ENCODE results near the gene EAPP. TPM values are rescaled to one million over a fixed set of nuclear protein-coding genes. Genes with fewer than 3 reads are reported as not detected.
"Not testable (repeated sequence)": the region's sequence is repeated elsewhere in the genome, so short reads cannot be mapped to it uniquely, and the experiment has no call there.

Gene EAPP
- 10 to 100 TPM; 53.4 to 54.8 TPM for total RNA-seq

GRCh38 chr14:34539407-34540180 lies at the start of gene EAPP:
Gene EAPP, minus strand, starts transcription at chr14:34539701. Its CDS starts 73 bp downstream, at chr14:34539628.
- peak within 1 kb of the TSS; percentile 100 for H3K4me3 Mint-ChIP-seq
- H3K27ac Mint-ChIP-seq = peak within 1 kb of the TSS; percentile 99
- ATAC-seq (replicated peaks in 1 of 2) (peak; percentile 99 to 100), DNase-seq (peak; percentile 96 to 97)
- H3K36me3 Mint-ChIP-seq (ENCODE audit: insufficient read depth in 2 of 2) = peaks cover 4% of the 10 kb centered on the region in 2 donors
- no peaks in the 10 kb centered on the region for H3K27me3 Mint-ChIP-seq (ENCODE audit: low read depth)
- peaks cover 0 to 3% of the 10 kb centered on the region in 2 donors for H3K9me3 Mint-ChIP-seq
- peaks cover 50% of the 10 kb centered on the region for H3K4me1 Mint-ChIP-seq (ENCODE audit: low read depth)

- Mint-ChIP-seq H3K27ac (no peak overlapping the region), H3K27me3 (ENCODE audit: low read depth) (no peaks in the 10 kb centered on the region), H3K36me3 (ENCODE audit: insufficient read depth in 2 of 2) (peaks cover 1 to 22% of the 10 kb centered on the region in 2 donors), H3K4me3 (no peak overlapping the region), H3K4me1 (ENCODE audit: low read depth) (no peaks in the 10 kb centered on the region), H3K9me3 (no peaks in the 10 kb centered on the region)
- no peak for ATAC-seq (replicated peaks in 1 of 2)
- no peak for DNase-seq
Observed at GRCh38 chr14:34583525-34583924, 44.0 kb upstream of the EAPP start.

- no peaks in the 10 kb centered on the region for H3K27me3 Mint-ChIP-seq (ENCODE audit: low read depth)
- DNase-seq (no peak), ATAC-seq (replicated peaks in 1 of 2) (no peak)
- no peak overlapping the region for H3K27ac Mint-ChIP-seq
- peaks cover 2 to 16% of the 10 kb centered on the region in 2 donors for H3K36me3 Mint-ChIP-seq (ENCODE audit: insufficient read depth in 2 of 2)
- H3K4me3 Mint-ChIP-seq = no peak overlapping the region
- H3K9me3 Mint-ChIP-seq = no peaks in the 10 kb centered on the region
- H3K4me1 Mint-ChIP-seq (ENCODE audit: low read depth) = no peaks in the 10 kb centered on the region
Observed at GRCh38 chr14:34582117-34582680, 42.7 kb upstream of the EAPP start.

- Mint-ChIP-seq H3K9me3 (no peaks in the 10 kb centered on the region), H3K4me1 (ENCODE audit: low read depth) (no peaks in the 10 kb centered on the region), H3K36me3 (ENCODE audit: insufficient read depth in 2 of 2) (peaks cover 4 to 15% of the 10 kb centered on the region in 2 donors), H3K27ac (no peak overlapping the region), H3K4me3 (no peak overlapping the region), H3K27me3 (ENCODE audit: low read depth) (no peaks in the 10 kb centered on the region)
- ATAC-seq (replicated peaks in 1 of 2) (no peak), DNase-seq (no peak)
Observed at GRCh38 chr14:34580381-34580780, 40.9 kb upstream of the EAPP start.

- Mint-ChIP-seq H3K4me1 (ENCODE audit: low read depth) (no peaks in the 10 kb centered on the region), H3K4me3 (no peak overlapping the region), H3K27me3 (ENCODE audit: low read depth) (no peaks in the 10 kb centered on the region), H3K27ac (no peak overlapping the region), H3K9me3 (no peaks in the 10 kb centered on the region), H3K36me3 (ENCODE audit: insufficient read depth in 2 of 2) (peaks cover 2 to 22% of the 10 kb centered on the region in 2 donors)
- DNase-seq = no peak
- no peak for ATAC-seq (replicated peaks in 1 of 2)
Observed at GRCh38 chr14:34571771-34572170, 32.3 kb upstream of the EAPP start.

- H3K27me3 Mint-ChIP-seq (ENCODE audit: low read depth) = no peaks in the 10 kb centered on the region
- no peak overlapping the region for H3K4me3 Mint-ChIP-seq
- no peaks in the 10 kb centered on the region for H3K9me3 Mint-ChIP-seq
- DNase-seq = no peak
- no peaks in the 10 kb centered on the region for H3K4me1 Mint-ChIP-seq (ENCODE audit: low read depth)
- peaks cover 0 to 22% of the 10 kb centered on the region in 2 donors for H3K36me3 Mint-ChIP-seq (ENCODE audit: insufficient read depth in 2 of 2)
- H3K27ac Mint-ChIP-seq = no peak overlapping the region
- no peak for ATAC-seq (replicated peaks in 1 of 2)
Observed at GRCh38 chr14:34569750-34570149, 30.2 kb upstream of the EAPP start.

GRCh38 chr14:34568803-34569202 lies 29.3 kb upstream of the EAPP start:
- DNase-seq (no peak), ATAC-seq (replicated peaks in 1 of 2) (no peak)
- H3K9me3 Mint-ChIP-seq = no peaks in the 10 kb centered on the region
- H3K27me3 Mint-ChIP-seq (ENCODE audit: low read depth) = no peaks in the 10 kb centered on the region
- peak overlapping the region; percentile 68 for H3K27ac Mint-ChIP-seq
- no peaks in the 10 kb centered on the region for H3K4me1 Mint-ChIP-seq (ENCODE audit: low read depth)
- no peak overlapping the region for H3K4me3 Mint-ChIP-seq
- H3K36me3 Mint-ChIP-seq (ENCODE audit: insufficient read depth in 2 of 2) = peaks cover 0 to 22% of the 10 kb centered on the region in 2 donors

- Mint-ChIP-seq H3K36me3 (ENCODE audit: insufficient read depth in 2 of 2) (peaks cover 0 to 9% of the 10 kb centered on the region in 2 donors), H3K4me1 (ENCODE audit: low read depth) (no peaks in the 10 kb centered on the region), H3K4me3 (no peak overlapping the region), H3K9me3 (no peaks in the 10 kb centered on the region), H3K27me3 (ENCODE audit: low read depth) (no peaks in the 10 kb centered on the region), H3K27ac (no peak overlapping the region)
- ATAC-seq (replicated peaks in 1 of 2) (no peak), DNase-seq (no peak)
Observed at GRCh38 chr14:34562776-34563150, 23.3 kb upstream of the EAPP start.

GRCh38 chr14:34562037-34562775 lies 22.7 kb upstream of the EAPP start:
- DNase-seq; H3K9me3 Mint-ChIP-seq; ATAC-seq (replicated peaks in 1 of 2); H3K36me3 Mint-ChIP-seq (ENCODE audit: insufficient read depth in 2 of 2); H3K27me3 Mint-ChIP-seq (ENCODE audit: low read depth); H3K4me1 Mint-ChIP-seq (ENCODE audit: low read depth); H3K27ac Mint-ChIP-seq; H3K4me3 Mint-ChIP-seq: not testable (repeated sequence)

- peaks cover 17% of the 10 kb centered on the region for H3K4me1 Mint-ChIP-seq (ENCODE audit: low read depth)
- not testable (repeated sequence) for H3K9me3 Mint-ChIP-seq; H3K27ac Mint-ChIP-seq; H3K27me3 Mint-ChIP-seq (ENCODE audit: low read depth); DNase-seq; H3K4me3 Mint-ChIP-seq; H3K36me3 Mint-ChIP-seq (ENCODE audit: insufficient read depth in 2 of 2)
- peak; percentile 34 to 36 for ATAC-seq (replicated peaks in 1 of 2)
Observed at GRCh38 chr14:34556498-34556829, 17.0 kb upstream of the EAPP start.

GRCh38 chr14:34555583-34556497 lies 16.3 kb upstream of the EAPP start:
- ATAC-seq (replicated peaks in 1 of 2) = peak; percentile 69 to 70
- H3K4me3 Mint-ChIP-seq; H3K27me3 Mint-ChIP-seq (ENCODE audit: low read depth); DNase-seq; H3K9me3 Mint-ChIP-seq; H3K27ac Mint-ChIP-seq; H3K36me3 Mint-ChIP-seq (ENCODE audit: insufficient read depth in 2 of 2): not testable (repeated sequence)
- H3K4me1 Mint-ChIP-seq (ENCODE audit: low read depth) = peaks cover 22% of the 10 kb centered on the region

- DNase-seq = peak; percentile 45 to 68
- H3K4me1 Mint-ChIP-seq (ENCODE audit: low read depth) = peaks cover 23% of the 10 kb centered on the region
- peak; percentile 30 to 35 for ATAC-seq (replicated peaks in 1 of 2)
- no peaks in the 10 kb centered on the region for H3K27me3 Mint-ChIP-seq (ENCODE audit: low read depth)
- peak overlapping the region; percentile 57 to 60 for H3K4me3 Mint-ChIP-seq
- H3K36me3 Mint-ChIP-seq (ENCODE audit: insufficient read depth in 2 of 2) = no peaks in the 10 kb centered on the region
- peak overlapping the region; percentile 96 for H3K27ac Mint-ChIP-seq
- H3K9me3 Mint-ChIP-seq = no peaks in the 10 kb centered on the region
Observed at GRCh38 chr14:34554540-34555250, 15.2 kb upstream of the EAPP start.
